Measurements from ENCODE around the gene RPL39L.

GRCh38 chr3:187185759-187186158 lies 46.5 kb upstream of the RPL39L start:
- TF ChIP-seq SP1 (IDR thresholded peaks at IDR 0.05) (no peak), FOXM1 (IDR thresholded peaks at IDR 0.05; ENCODE audit: borderline replicate concordance) (no peak), FOXA1 (IDR thresholded peaks at IDR 0.05) (no peak), ARNT (IDR thresholded peaks at IDR 0.05) (no peak), ELF4 (IDR thresholded peaks at IDR 0.05) (no peak)

All from HEK293T (cell line).